SU-DHL-6 (cell line): ENCODE measurements around the gene GDF2.

Experiments
- EZH2phosphoT487 ChIP-seq: fragments of 200-600 bp; sonication (generic), shearing (Covaris generic); conservative IDR thresholded peaks from 2 replicates; pipeline ENCODE4 v1.6.1; 2018; ENCODE audit warnings: mild to moderate bottlenecking, antibody characterized with exemption, low read length, moderate library complexity, mixed read lengths
- TF ChIP-seq, protein P1 (sequence below): fragments of 200-600 bp; sonication (generic); IDR thresholded peaks from one replicate; pipeline ENCODE4 v1.5.1; 2017; ENCODE audit warnings: antibody characterized with exemption, mild to moderate bottlenecking, low read length, moderate library complexity; ENCODE audit not compliant: insufficient read depth, poor library complexity, severe bottlenecking

DNA sequence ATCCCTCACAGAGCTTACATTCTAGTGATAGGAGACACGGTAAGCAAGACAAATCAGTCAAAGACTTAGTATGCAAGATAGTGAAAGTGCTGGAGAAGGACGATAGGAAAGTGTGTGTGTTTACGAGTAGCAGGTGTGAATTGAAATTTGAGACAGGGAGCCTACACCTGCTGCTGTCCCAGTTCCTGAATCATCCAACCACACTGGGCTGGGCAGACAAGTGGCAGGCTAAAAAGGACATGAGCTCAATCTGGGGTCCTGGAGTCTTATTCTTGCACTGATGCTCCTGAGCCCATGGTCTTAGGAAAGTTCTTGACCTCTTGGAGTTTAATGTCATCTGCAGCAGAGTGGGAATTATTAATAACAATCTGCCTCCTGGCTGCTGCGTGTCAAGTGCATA lies 42.1 kb downstream of the GDF2 start:
- TF ChIP-seq EZH2phosphoT487, result no peak
- TF ChIP-seq, protein P1, sequence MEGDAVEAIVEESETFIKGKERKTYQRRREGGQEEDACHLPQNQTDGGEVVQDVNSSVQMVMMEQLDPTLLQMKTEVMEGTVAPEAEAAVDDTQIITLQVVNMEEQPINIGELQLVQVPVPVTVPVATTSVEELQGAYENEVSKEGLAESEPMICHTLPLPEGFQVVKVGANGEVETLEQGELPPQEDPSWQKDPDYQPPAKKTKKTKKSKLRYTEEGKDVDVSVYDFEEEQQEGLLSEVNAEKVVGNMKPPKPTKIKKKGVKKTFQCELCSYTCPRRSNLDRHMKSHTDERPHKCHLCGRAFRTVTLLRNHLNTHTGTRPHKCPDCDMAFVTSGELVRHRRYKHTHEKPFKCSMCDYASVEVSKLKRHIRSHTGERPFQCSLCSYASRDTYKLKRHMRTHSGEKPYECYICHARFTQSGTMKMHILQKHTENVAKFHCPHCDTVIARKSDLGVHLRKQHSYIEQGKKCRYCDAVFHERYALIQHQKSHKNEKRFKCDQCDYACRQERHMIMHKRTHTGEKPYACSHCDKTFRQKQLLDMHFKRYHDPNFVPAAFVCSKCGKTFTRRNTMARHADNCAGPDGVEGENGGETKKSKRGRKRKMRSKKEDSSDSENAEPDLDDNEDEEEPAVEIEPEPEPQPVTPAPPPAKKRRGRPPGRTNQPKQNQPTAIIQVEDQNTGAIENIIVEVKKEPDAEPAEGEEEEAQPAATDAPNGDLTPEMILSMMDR, result no peak
